Body of pancreas (tissue), 4 donors: ENCODE measurements around the gene IL17C. TPM values are rescaled to one million over a fixed set of nuclear protein-coding genes. Genes with fewer than 3 reads are reported as not detected.
"Not testable (repeated sequence)": the region's sequence is repeated elsewhere in the genome, so short reads cannot be mapped to it uniquely, and the experiment has no call there.

Source experiments
- ATAC-seq: fragments of 150-250 bp; one replicate; pipeline ENCODE4 v1.9.1; 2016
- DNase-seq, 4 donors: peaks; one replicate each; pipeline ENCODE4 v3.0.0-alpha.2; 2019
- H3K27ac ChIP-seq, 4 donors: fragments of 200-600 bp; sonication (generic); 1 replicate in 3 of 4; 2 replicates in 1 of 4; pipeline versions ENCODE4 v1.5.1 to v1.6.1; 2016 to 2019; ENCODE audit warnings: mild to moderate bottlenecking in 1 of 4, mixed read lengths in 1 of 4, moderate library complexity in 1 of 4
- H3K27me3 ChIP-seq, 2 donors: fragments of 200-600 bp; sonication (generic); one replicate each; pipeline ENCODE4 v1.6.0; 2016; ENCODE audit warnings: mild to moderate bottlenecking in 1 of 2
- H3K36me3 ChIP-seq, 2 donors: fragments of 200-600 bp; sonication (generic); replicated peaks in 1 of 2; 2 replicates each; pipeline ENCODE4 v1.5.1; 2016; ENCODE audit warnings: low read depth in 2 of 2; ENCODE audit not compliant: insufficient read depth in 1 of 2
- H3K4me1 ChIP-seq: fragments of 200-600 bp; sonication (generic); one replicate; pipeline ENCODE4 v1.6.0; 2016
- H3K4me3 ChIP-seq, 2 donors: fragments of 200-600 bp; sonication (generic); 1 replicate in 1 of 2; 2 replicates in 1 of 2; pipeline ENCODE4 v1.5.1; 2016 to 2019
- H3K9me3 ChIP-seq, 3 donors: fragments of 200-600 bp; sonication (generic); 1 replicate in 2 of 3; 2 replicates in 1 of 3; pipeline ENCODE4 v1.5.1; 2016
- CTCF ChIP-seq, 7 experiments: fragments of 450-650 bp in 4 of 7; fragments of 200-600 bp in 3 of 7; sonication (generic) in 3 of 7; IDR thresholded peaks; one replicate each; pipeline ENCODE4 v1.5.1; 2016 to 2019; ENCODE audit warnings: antibody characterized with exemption in 7 of 7
- POLR2A ChIP-seq, 3 donors: fragments of 450-650 bp; IDR thresholded peaks; one replicate each; pipeline ENCODE4 v1.6.1; 2016; ENCODE audit warnings: antibody characterized with exemption in 3 of 3, mild to moderate bottlenecking in 2 of 3
- WGBS, 2 donors: methylation state at CpG; one replicate each; pipeline ENCODE4 v1.1.5; 2017; 5-methylcytosine and 5-hydroxymethylcytosine counted together
- intact Hi-C: fragments of 100-400 bp; cut with DNase I; formaldehyde crosslinking; loops from one replicate; pipeline ENCODE4 v1.15.1; 2023
- total RNA-seq, 2 donors: library from RNA; depleted of rRNA; stranded (reverse); fragments of >200 nt; gene quantifications; one replicate each; pipeline ENCODE4 v1.1.0, GENCODE V29; 2016

The IL17C gene
- total RNA-seq, 2 donors from 2014 or later = not detected

DNA sequence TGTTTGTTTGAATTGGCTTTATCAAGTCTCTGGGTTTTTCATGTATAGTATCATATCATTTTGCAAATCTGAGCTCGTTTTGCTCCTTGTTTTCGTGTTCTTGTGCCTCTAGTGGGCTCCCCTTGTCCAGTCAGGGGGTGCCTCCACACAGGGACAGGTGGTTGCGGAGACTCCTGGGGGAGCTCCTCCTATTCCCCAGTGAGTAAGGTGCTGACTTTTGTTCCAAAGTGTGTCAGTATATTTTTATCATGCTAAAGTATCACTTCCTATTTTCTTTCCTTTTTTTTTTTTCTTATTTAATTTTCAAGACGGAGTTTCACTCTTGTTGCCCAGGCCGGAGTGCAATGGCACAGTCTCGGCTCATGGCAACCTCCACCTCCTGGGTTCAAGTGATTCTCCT lies 30.3 kb upstream of the IL17C start:
- peaks cover 0 to 13% of the 10 kb centered on the region in 2 donors for H3K36me3 ChIP-seq
- intact Hi-C loops = no loop called here
- ATAC-seq = no peak
- no peak overlapping the region for H3K4me3 ChIP-seq
- 81 to 86% methylated on average over 6 of the region's 6 CpGs for WGBS, 2 donors
- H3K9me3 ChIP-seq = no peaks in the 10 kb centered on the region
- no peaks in the 10 kb centered on the region for H3K27me3 ChIP-seq
- H3K27ac ChIP-seq = no peak overlapping the region
- H3K4me1 ChIP-seq = no peaks in the 10 kb centered on the region
- no peak for TF ChIP-seq POLR2A (IDR thresholded peaks at IDR 0.05)
- no peak for TF ChIP-seq CTCF (IDR thresholded peaks at IDR 0.05)
- no peak for DNase-seq

GRCh38 chr16:88609426-88609825 lies 28.9 kb upstream of the IL17C start:
- Histone ChIP-seq H3K36me3 (peaks cover 0 to 13% of the 10 kb centered on the region in 2 donors), H3K4me1 (peaks cover 12% of the 10 kb centered on the region)
- 90 to 97% methylated on average over 8 of the region's 8 CpGs for WGBS, 2 donors
- H3K9me3 ChIP-seq, intact Hi-C loops, DNase-seq, ATAC-seq, H3K27me3 ChIP-seq, H3K27ac ChIP-seq, H3K4me3 ChIP-seq: not testable (repeated sequence)

- Histone ChIP-seq H3K4me1 (peaks cover 18% of the 10 kb centered on the region), H3K36me3 (peaks cover 0 to 13% of the 10 kb centered on the region in 2 donors), H3K4me3 (no peak overlapping the region), H3K9me3 (no peaks in the 10 kb centered on the region), H3K27me3 (no peaks in the 10 kb centered on the region), H3K27ac (no peak overlapping the region)
- intact Hi-C loops = loop anchor here (10.0 kb wide), 1 partner anchor 75 kb away; the partner anchor contains the start of gene SNAI3
- DNase-seq (no peak), ATAC-seq (no peak)
- WGBS, 2 donors = 80 to 91% methylated on average over 1 to 6 of the region's 6 CpGs
- TF ChIP-seq POLR2A (IDR thresholded peaks at IDR 0.05) (no peak), CTCF (IDR thresholded peaks at IDR 0.05) (no peak)
Observed at GRCh38 chr16:88610080-88610479, 28.3 kb upstream of the IL17C start.

DNA sequence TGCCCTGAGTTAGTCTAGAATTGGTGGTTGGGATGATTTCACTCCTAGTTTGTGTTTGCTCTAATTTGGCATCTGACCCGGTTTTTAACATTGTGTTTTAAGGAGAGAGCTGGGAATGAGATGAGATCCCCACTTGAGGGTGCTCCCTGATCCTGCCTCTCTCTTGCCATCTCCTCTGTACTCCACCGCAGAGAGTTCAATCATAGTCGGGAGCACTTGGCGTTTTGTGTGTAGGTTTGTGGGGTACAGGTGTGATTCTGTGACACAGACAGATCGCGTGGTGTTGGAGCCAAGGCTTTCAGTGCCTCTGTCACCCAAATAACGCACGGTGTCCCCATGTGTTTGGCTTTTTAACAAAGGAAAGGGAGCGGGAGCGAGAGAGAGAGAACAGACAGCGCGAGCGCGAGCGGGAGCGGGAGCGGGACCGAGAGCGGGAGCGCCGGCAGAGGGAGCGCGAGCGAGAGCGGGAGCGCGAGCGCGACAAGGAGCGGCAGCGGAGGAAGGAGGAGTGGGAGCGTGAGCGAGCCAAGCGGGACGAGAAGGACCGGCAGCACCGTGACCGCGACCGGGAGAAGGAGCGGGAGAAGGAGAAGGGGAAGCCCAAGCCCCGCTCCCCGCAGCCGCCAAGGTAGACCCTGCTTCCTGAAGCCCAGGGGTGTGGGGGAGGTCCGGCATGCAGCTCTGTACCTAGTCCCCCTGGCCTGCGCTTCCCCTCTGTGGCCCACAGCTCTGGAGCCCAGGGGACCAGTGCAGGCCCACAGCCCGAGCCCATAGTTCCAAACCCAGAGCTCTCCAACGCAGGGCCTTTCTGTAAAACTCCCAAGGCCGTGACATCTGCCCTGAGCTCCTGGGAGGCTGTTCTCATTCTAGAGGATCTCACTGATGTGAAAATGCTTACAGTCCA lies 27.2 kb upstream of the IL17C start:
- Histone ChIP-seq H3K36me3 (peaks cover 0 to 12% of the 10 kb centered on the region in 2 donors), H3K9me3 (no peaks in the 10 kb centered on the region)
- 86 to 89% methylated on average over 48 of the region's 49 CpGs for WGBS, 2 donors

More for the DNA sequence above, 27.2 kb upstream of the IL17C start:
- intact Hi-C loops = loop anchor here (10.0 kb wide), 1 partner anchor 74 kb away; the partner anchor contains the start of gene SNAI3
- TF ChIP-seq CTCF (IDR thresholded peaks at IDR 0.05) = peak in 2 of 7 experiments; percentile 42
- no peak for TF ChIP-seq POLR2A (IDR thresholded peaks at IDR 0.05)
- ATAC-seq (no peak), DNase-seq (peak in 2 of 4 donors; percentile 42 to 48)
- Histone ChIP-seq H3K4me3 (no peak overlapping the region), H3K27me3 (no peaks in the 10 kb centered on the region), H3K4me1 (peaks cover 28% of the 10 kb centered on the region), H3K27ac (no peak overlapping the region)
